A549 (cell line): ENCODE data around the gene TUBGCP2.

ENCODE experiments used
- CTCF ChIP-seq: fragments of >200 bp; sonication (Bioruptor Twin); formaldehyde crosslinking; IDR thresholded peaks from 3 replicates; pipeline ENCODE4 v1.5.1; 2016
- KDM1A ChIP-seq: fragments of 200-600 bp; sonication (generic); IDR thresholded peaks from 2 replicates; pipeline ENCODE4 v1.6.1; 2016; ENCODE audit warnings: low read depth, mild to moderate bottlenecking
- POLR2A ChIP-seq: IDR thresholded peaks from 2 replicates; pipeline ENCODE4 v1.6.1; 2012; ENCODE audit warnings: mild to moderate bottlenecking, low read length
- REST ChIP-seq: fragments of 200-600 bp; sonication (generic); IDR thresholded peaks from 2 replicates; pipeline ENCODE4 v1.6.1; 2016; ENCODE audit warnings: antibody characterized with exemption, mild to moderate bottlenecking, moderate library complexity
- RFX5 ChIP-seq: fragments of 450-650 bp; IDR thresholded peaks from 2 replicates; pipeline ENCODE4 v1.7.1; 2014; ENCODE audit warnings: antibody characterized with exemption, mild to moderate bottlenecking, moderate library complexity
- SMC3 ChIP-seq: fragments of >200 bp; sonication (Bioruptor Twin); formaldehyde crosslinking; IDR thresholded peaks from 3 replicates; pipeline ENCODE4 v1.6.1; 2018; ENCODE audit warnings: inconsistent platforms
- ZSCAN20 ChIP-seq: fragments of 250-450 bp; sonication (Bioruptor Pico); IDR thresholded peaks from 2 replicates; pipeline ENCODE4 v1.8.0; 2022; ENCODE audit warnings: mild to moderate bottlenecking, moderate library complexity

DNA sequence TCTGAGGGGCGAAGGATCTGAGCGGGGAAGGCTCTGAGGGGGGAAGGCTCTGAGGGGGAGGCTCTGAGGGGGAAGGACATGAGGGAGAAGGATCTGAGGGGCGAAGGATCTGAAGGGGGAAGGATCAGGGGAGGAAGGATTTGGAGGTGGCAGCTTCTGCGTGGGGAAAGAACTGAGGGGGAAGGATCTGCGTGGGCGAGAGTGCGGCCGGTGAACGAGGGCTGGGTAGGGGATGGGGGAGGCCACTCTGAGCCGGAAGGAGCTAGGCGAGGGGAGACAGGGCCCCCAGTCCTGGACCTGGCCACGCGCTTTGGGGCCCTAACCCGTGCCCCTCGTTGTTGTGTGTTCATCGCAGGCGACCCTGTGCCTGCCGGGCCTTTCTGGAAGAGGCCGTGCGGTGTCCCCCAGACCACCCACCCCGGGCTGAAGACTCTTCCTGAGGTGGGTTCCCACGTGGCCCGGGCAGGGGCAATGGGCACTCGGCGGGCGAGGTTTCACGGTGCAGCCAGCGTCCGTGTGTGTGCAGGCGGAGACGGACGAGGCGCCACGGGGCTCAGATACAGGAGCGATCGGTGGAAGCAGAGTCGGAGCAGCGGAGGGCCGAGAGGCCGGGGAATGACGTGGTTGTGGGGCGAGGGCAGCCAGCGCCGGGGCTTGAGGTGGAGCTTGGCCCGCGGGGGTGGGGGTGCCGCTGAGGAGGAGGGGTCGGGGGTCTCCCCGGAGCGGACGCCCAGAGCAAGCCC lies 26.0 kb upstream of the TUBGCP2 start:
- TF ChIP-seq KDM1A = no peak
- no peak for TF ChIP-seq RFX5
- TF ChIP-seq SMC3 = no peak
- no peak for TF ChIP-seq ZSCAN20 (CRISPR knock-in tag)
- no peak for TF ChIP-seq CTCF
- TF ChIP-seq POLR2A = no peak
- no peak for TF ChIP-seq REST
